WTC11 (cell line): ENCODE measurements around the gene DAPK1. TPM values are rescaled to one million over a fixed set of nuclear protein-coding genes. Genes with fewer than 3 reads are reported as not detected.

Experiments
- ATAC-seq: fragments of 200-7000 bp; cut with Tn5 transposase; 2 replicates; pipeline ENCODE4 v1.10.0; 2021; ENCODE audit warnings: mild to moderate bottlenecking, moderate library complexity
- CTCF ChIA-PET: fragments of 300-600 bp; sonication (Branson Sonifier 250); formaldehyde crosslinking; loops from one replicate; lab custom pipeline; 2021; ENCODE audit warnings: antibody characterized with exemption; lab: Charles Lee
- POLR2A ChIA-PET: fragments of 350-600 bp; sonication (Branson Sonifier 250); formaldehyde crosslinking; loops from one replicate; lab custom pipeline; 2021; ENCODE audit warnings: antibody characterized with exemption; lab: Charles Lee
- DNase-seq: peaks from one replicate; pipeline ENCODE4 v3.0.0; 2021; ENCODE audit warnings: low spot score
- H3K27ac Mint-ChIP-seq: 2 replicates; pipeline ENCODE4 v1.8.0; 2021; ENCODE audit warnings: mixed read lengths
- H3K27me3 Mint-ChIP-seq: 2 replicates; pipeline ENCODE4 v1.8.0; 2021; ENCODE audit warnings: low read depth, mild to moderate bottlenecking, moderate library complexity, mixed read lengths
- H3K36me3 Mint-ChIP-seq: 2 replicates; pipeline ENCODE4 v1.8.0; 2021; ENCODE audit warnings: mixed read lengths
- H3K4me1 Mint-ChIP-seq: 2 replicates; pipeline ENCODE4 v1.8.0; 2022; ENCODE audit warnings: mixed read lengths
- H3K4me3 Mint-ChIP-seq: 2 replicates; pipeline ENCODE4 v1.8.0; 2021; ENCODE audit warnings: mild to moderate bottlenecking, moderate library complexity, mixed read lengths
- H3K9me3 Mint-ChIP-seq: 2 replicates; pipeline ENCODE4 v1.8.0; 2021; ENCODE audit warnings: mixed read lengths
- CBFB ChIP-seq: sonication (generic); formaldehyde crosslinking; IDR thresholded peaks from 2 replicates; pipeline ENCODE4 v1.8.1; 2022; ENCODE audit warnings: mild to moderate bottlenecking, low read depth, missing genetic modification reagents
- E2F1 ChIP-seq: sonication (generic); formaldehyde crosslinking; IDR thresholded peaks from 2 replicates; pipeline ENCODE4 v1.8.0; 2022; ENCODE audit warnings: mild to moderate bottlenecking, missing genetic modification reagents
- EMX1 ChIP-seq: fragments of 250-450 bp; sonication (Bioruptor Pico); IDR thresholded peaks from 2 replicates; pipeline ENCODE4 v1.8.0; 2021; ENCODE audit warnings: mild to moderate bottlenecking
- FOXP1 ChIP-seq: sonication (generic); formaldehyde crosslinking; IDR thresholded peaks from 2 replicates; pipeline ENCODE4 v1.8.0; 2022; ENCODE audit warnings: missing genetic modification reagents, mild to moderate bottlenecking, moderate library complexity, borderline replicate concordance
- FOXP4 ChIP-seq: sonication (generic); formaldehyde crosslinking; IDR thresholded peaks from 2 replicates; pipeline ENCODE4 v1.8.0; 2022; ENCODE audit warnings: mild to moderate bottlenecking, missing genetic modification reagents
- GRHL2 ChIP-seq: fragments of 250-450 bp; sonication (Bioruptor Pico); IDR thresholded peaks from 2 replicates; pipeline ENCODE4 v1.8.0; 2022; ENCODE audit warnings: mild to moderate bottlenecking, moderate library complexity; ENCODE audit not compliant: insufficient replicate concordance, severe bottlenecking
- GTF2I ChIP-seq: fragments of 250-450 bp; sonication (Bioruptor Pico); conservative IDR thresholded peaks from 2 replicates; pipeline ENCODE4 v1.4.0; 2021; ENCODE audit warnings: mild to moderate bottlenecking
- IRF1 ChIP-seq: sonication (generic); formaldehyde crosslinking; IDR thresholded peaks from 2 replicates; pipeline ENCODE4 v1.8.0; 2023; ENCODE audit warnings: missing genetic modification reagents
- JUN ChIP-seq: sonication (generic); formaldehyde crosslinking; IDR thresholded peaks from 2 replicates; pipeline ENCODE4 v1.8.0; 2023; ENCODE audit warnings: mild to moderate bottlenecking, missing genetic modification reagents
- NFE2L1 ChIP-seq: sonication (generic); formaldehyde crosslinking; IDR thresholded peaks from 2 replicates; pipeline ENCODE4 v1.8.1; 2023; ENCODE audit warnings: missing genetic modification reagents
- PREB ChIP-seq: sonication (generic); formaldehyde crosslinking; IDR thresholded peaks from 2 replicates; pipeline ENCODE4 v1.8.1; 2022; ENCODE audit warnings: mild to moderate bottlenecking, missing genetic modification reagents, moderate library complexity, borderline replicate concordance
- RELA ChIP-seq: sonication (generic); formaldehyde crosslinking; IDR thresholded peaks from 2 replicates; pipeline ENCODE4 v1.8.1; 2022; ENCODE audit warnings: missing genetic modification reagents, mild to moderate bottlenecking, borderline replicate concordance
- RORB ChIP-seq: fragments of 250-450 bp; sonication (Bioruptor Pico); IDR thresholded peaks from 2 replicates; pipeline ENCODE4 v1.9.0; 2021; ENCODE audit warnings: mild to moderate bottlenecking
- SP1 ChIP-seq: sonication (generic); formaldehyde crosslinking; conservative IDR thresholded peaks from 2 replicates; pipeline ENCODE4 v1.8.1; 2022; ENCODE audit warnings: missing genetic modification reagents
- TCF7 ChIP-seq: sonication (generic); formaldehyde crosslinking; IDR thresholded peaks from 2 replicates; pipeline ENCODE4 v1.8.0; 2022; ENCODE audit warnings: mild to moderate bottlenecking, low read depth, missing genetic modification reagents, moderate library complexity
- USF2 ChIP-seq: sonication (generic); formaldehyde crosslinking; IDR thresholded peaks from 2 replicates; pipeline ENCODE4 v1.8.1; 2023; ENCODE audit warnings: mild to moderate bottlenecking, missing genetic modification reagents, moderate library complexity
- ZMAT4 ChIP-seq: fragments of 250-450 bp; sonication (Bioruptor Pico); IDR thresholded peaks from 2 replicates; pipeline ENCODE4 v1.9.0; 2021; ENCODE audit warnings: mild to moderate bottlenecking
- ZNF121 ChIP-seq: sonication (generic); formaldehyde crosslinking; IDR thresholded peaks from 2 replicates; pipeline ENCODE4 v1.8.0; 2023; ENCODE audit warnings: missing genetic modification reagents
- ZNF219 ChIP-seq: sonication (generic); formaldehyde crosslinking; IDR thresholded peaks from 2 replicates; pipeline ENCODE4 v1.8.0; 2023; ENCODE audit warnings: missing genetic modification reagents, mild to moderate bottlenecking, borderline replicate concordance
- ZNF263 ChIP-seq: sonication (generic); formaldehyde crosslinking; IDR thresholded peaks from 2 replicates; pipeline ENCODE4 v1.8.1; 2022; ENCODE audit warnings: low read depth, mild to moderate bottlenecking, moderate library complexity, missing genetic modification reagents
- ZNF281 ChIP-seq: sonication (generic); formaldehyde crosslinking; IDR thresholded peaks from 2 replicates; pipeline ENCODE4 v1.8.0; 2023; ENCODE audit warnings: mild to moderate bottlenecking, missing genetic modification reagents
- ZNF512 ChIP-seq: sonication (generic); formaldehyde crosslinking; IDR thresholded peaks from 2 replicates; pipeline ENCODE4 v1.8.1; 2022; ENCODE audit warnings: missing genetic modification reagents, borderline replicate concordance
- ZSCAN18 ChIP-seq: fragments of 250-450 bp; sonication (Bioruptor Pico); IDR thresholded peaks from 2 replicates; pipeline ENCODE4 v2.1.2; 2022; ENCODE audit warnings: mild to moderate bottlenecking, moderate library complexity
- total RNA-seq: library from RNA; stranded (reverse); gene quantifications from 3 replicates; pipeline ENCODE4 v1.2.3, GENCODE V29; 2021

DAPK1 gene
- total RNA-seq, 1 experiment from 2014 or later = 129 TPM

- ATAC-seq = no peak
- Mint-ChIP-seq H3K4me3 (no peak overlapping the region), H3K9me3 (peaks cover 11% of the 10 kb centered on the region), H3K27ac (no peak overlapping the region), H3K36me3 (peaks cover 51% of the 10 kb centered on the region), H3K27me3 (no peaks in the 10 kb centered on the region), H3K4me1 (peaks cover 8% of the 10 kb centered on the region)
- TF ChIP-seq ZNF219 (CRISPR knock-in tag) = no peak
- no peak for TF ChIP-seq GTF2I (CRISPR knock-in tag)
- no peak for TF ChIP-seq JUN (CRISPR knock-in tag)
- no peak for TF ChIP-seq EMX1
- TF ChIP-seq TCF7 (CRISPR knock-in tag) = no peak
- TF ChIP-seq ZNF121 (CRISPR knock-in tag) = no peak
- TF ChIP-seq RORB (CRISPR knock-in tag) = no peak
- no peak for TF ChIP-seq E2F1
- no peak for TF ChIP-seq NFE2L1 (CRISPR knock-in tag)
- no peak for TF ChIP-seq ZSCAN18 (CRISPR knock-in tag)
- no peak for TF ChIP-seq FOXP4 (CRISPR knock-in tag)
- TF ChIP-seq FOXP1 = no peak
- no peak for TF ChIP-seq USF2 (CRISPR knock-in tag)
- no peak for TF ChIP-seq IRF1 (CRISPR knock-in tag)
- no peak for TF ChIP-seq PREB (CRISPR knock-in tag)
- TF ChIP-seq ZNF263 (CRISPR knock-in tag) = no peak
- no peak for TF ChIP-seq GRHL2 (CRISPR knock-in tag)
- POLR2A ChIA-PET = no interaction called here
- no peak for DNase-seq
- CTCF ChIA-PET = no interaction called here
Observed at GRCh38 chr9:87629104-87629503, 131.4 kb downstream of the DAPK1 start.

- POLR2A ChIA-PET = no interaction called here
- TF ChIP-seq ZNF281 (no peak), ZNF512 (CRISPR knock-in tag) (no peak), SP1 (CRISPR knock-in tag) (no peak), RELA (CRISPR knock-in tag) (no peak), ZMAT4 (CRISPR knock-in tag) (no peak), CBFB (CRISPR knock-in tag) (no peak)
Observed at GRCh38 chr9:87630266-87630665, 132.6 kb downstream of the DAPK1 start.

More at GRCh38 chr9:87630266-87630665, 132.6 kb downstream of the DAPK1 start:
- no peak for ATAC-seq
- CTCF ChIA-PET = no interaction called here
- peaks cover 8% of the 10 kb centered on the region for H3K4me1 Mint-ChIP-seq
- peaks cover 52% of the 10 kb centered on the region for H3K36me3 Mint-ChIP-seq
- H3K4me3 Mint-ChIP-seq = no peak overlapping the region
- H3K9me3 Mint-ChIP-seq = peaks cover 11% of the 10 kb centered on the region
- no peak for DNase-seq
- H3K27me3 Mint-ChIP-seq = no peaks in the 10 kb centered on the region
- 0 out of 2 replicates have a peak overlapping the region, but pooled peaks have one; percentile 17 for H3K27ac Mint-ChIP-seq
